Measurements from ENCODE around the gene TBX19. TPM values are rescaled to one million over a fixed set of nuclear protein-coding genes. Genes with fewer than 3 reads are reported as not detected.

Gene TBX19
- total and polyA plus RNA-seq, 12 donors, result 0.35 to 2.2 (median 1.1) TPM; not detected in 1

GRCh38 chr1:168285971-168286927, 5.6 kb downstream of the TBX19 start:
- Histone ChIP-seq H3K4me1 (replicated peaks in 1 of 2) (no peaks in the 10 kb centered on the region), H3K4me3 (no peak overlapping the region), H3K27me3 (no peaks in the 10 kb centered on the region), H3K36me3 (replicated peaks in 1 of 2) (no peaks in the 10 kb centered on the region), H3K27ac (no peak overlapping the region), H3K9me3 (replicated peaks in 1 of 3) (no peaks in the 10 kb centered on the region)
- no peak for DNase-seq
- TF ChIP-seq POLR2A (IDR thresholded peaks at IDR 0.05), result no peak
- no peak for TF ChIP-seq CTCF (IDR thresholded peaks at IDR 0.05)
- intact Hi-C loops (cut with DNase I), result no loop called here
- 81 to 91% (median 90%) methylated on average over 4 of the region's 4 CpGs for WGBS, 4 donors

- Histone ChIP-seq H3K4me1 (replicated peaks in 1 of 2) (no peaks in the 10 kb centered on the region), H3K4me3 (no peak overlapping the region), H3K9me3 (replicated peaks in 1 of 3) (no peaks in the 10 kb centered on the region), H3K36me3 (replicated peaks in 1 of 2) (no peaks in the 10 kb centered on the region), H3K27me3 (no peaks in the 10 kb centered on the region), H3K27ac (no peak overlapping the region)
- DNase-seq, result no peak
- intact Hi-C loops (cut with DNase I), result no loop called here
- TF ChIP-seq CTCF (IDR thresholded peaks at IDR 0.05), result no peak
- TF ChIP-seq POLR2A (IDR thresholded peaks at IDR 0.05), result no peak
- 96 to 100% (median 98%) methylated on average over 1 of the region's 1 CpG for WGBS, 4 donors
Observed at GRCh38 chr1:168287237-168287664, 6.6 kb downstream of the TBX19 start.

- Histone ChIP-seq H3K9me3 (replicated peaks in 1 of 3) (no peaks in the 10 kb centered on the region), H3K27ac (no peak overlapping the region), H3K36me3 (replicated peaks in 1 of 2) (no peaks in the 10 kb centered on the region), H3K4me1 (replicated peaks in 1 of 2) (no peaks in the 10 kb centered on the region), H3K27me3 (no peaks in the 10 kb centered on the region), H3K4me3 (no peak overlapping the region)
- no peak for TF ChIP-seq CTCF (IDR thresholded peaks at IDR 0.05)
- no peak for TF ChIP-seq POLR2A (IDR thresholded peaks at IDR 0.05)
- 90 to 95% (median 92%) methylated on average over 3 of the region's 3 CpGs for WGBS, 4 donors
- DNase-seq, result no peak
- intact Hi-C loops (cut with DNase I), result no loop called here
Observed at GRCh38 chr1:168288311-168289052, 7.8 kb downstream of the TBX19 start.

- Histone ChIP-seq H3K27me3 (no peaks in the 10 kb centered on the region), H3K36me3 (replicated peaks in 1 of 2) (no peaks in the 10 kb centered on the region), H3K27ac (no peak overlapping the region), H3K4me3 (no peak overlapping the region), H3K4me1 (replicated peaks in 1 of 2) (no peaks in the 10 kb centered on the region), H3K9me3 (replicated peaks in 1 of 3) (no peaks in the 10 kb centered on the region)
- DNase-seq, result no peak
- WGBS, 4 donors, result 88 to 93% (median 93%) methylated on average over 15 of the region's 15 CpGs
- intact Hi-C loops (cut with DNase I), result no loop called here
- TF ChIP-seq POLR2A (IDR thresholded peaks at IDR 0.05) (no peak), CTCF (IDR thresholded peaks at IDR 0.05) (no peak)
Observed at GRCh38 chr1:168291222-168291837, 10.7 kb downstream of the TBX19 start.

Data from adrenal gland (tissue), 12 donors.